CD1c-positive myeloid dendritic cell (primary cell): ENCODE data around the gene RABL3.
"Not testable (repeated sequence)": the region's sequence is repeated elsewhere in the genome, so short reads cannot be mapped to it uniquely, and the experiment has no call there.

Source experiments
- DNase-seq: peaks from one replicate; pipeline ENCODE4 v3.0.0-alpha.2; 2016; ENCODE audit errors: extremely low spot score

Gene RABL3

GRCh38 chr3:120745466-120745865 lies 3.1 kb upstream of the RABL3 start:
- DNase-seq, result no peak

- no peak for DNase-seq
Measured at GRCh38 chr3:120743556-120744195, 1.4 kb upstream of the RABL3 start.

GRCh38 chr3:120742849-120743365 lies 591 bp upstream of the RABL3 start:
- DNase-seq, result no peak

- DNase-seq, result no peak
Measured at GRCh38 chr3:120741837-120742197, 499 bp downstream of the RABL3 start.

- no peak for DNase-seq
Measured at GRCh38 chr3:120741320-120741719, 996 bp downstream of the RABL3 start.

GRCh38 chr3:120738006-120738405 lies 4.3 kb downstream of the RABL3 start:
- DNase-seq, result not testable (repeated sequence)

- no peak for DNase-seq
Measured at GRCh38 chr3:120730576-120731542, 11.5 kb downstream of the RABL3 start.

- no peak for DNase-seq
Measured at GRCh38 chr3:120726791-120727190, 15.5 kb downstream of the RABL3 start.

- DNase-seq, result not testable (repeated sequence)
Measured at GRCh38 chr3:120719167-120719834, 23.0 kb downstream of the RABL3 start.

GRCh38 chr3:120713262-120713661 lies 29.1 kb downstream of the RABL3 start:
- DNase-seq, result no peak

- DNase-seq, result no peak
Measured at GRCh38 chr3:120710369-120710768, 31.9 kb downstream of the RABL3 start.

GRCh38 chr3:120708408-120708807 lies 33.9 kb downstream of the RABL3 start:
- DNase-seq, result no peak

GRCh38 chr3:120706950-120707349 lies 35.4 kb downstream of the RABL3 start:
- DNase-seq, result no peak

GRCh38 chr3:120705884-120706582 lies 36.3 kb downstream of the RABL3 start:
- DNase-seq, result no peak

- no peak for DNase-seq
Measured at GRCh38 chr3:120699333-120699732, 43.0 kb downstream of the RABL3 start.

- DNase-seq, result no peak
Measured at GRCh38 chr3:120693439-120694171, 48.7 kb downstream of the RABL3 start.

GRCh38 chr3:120689395-120689794 lies 52.9 kb downstream of the RABL3 start:
- DNase-seq, result no peak

- DNase-seq, result peak; percentile 73
Measured at GRCh38 chr3:120688121-120688520, 54.2 kb downstream of the RABL3 start.

- no peak for DNase-seq
Measured at GRCh38 chr3:120685411-120685810, 56.9 kb downstream of the RABL3 start.

GRCh38 chr3:120684896-120685295 lies 57.4 kb downstream of the RABL3 start:
- DNase-seq, result no peak
